K562 (cell line): ENCODE measurements around the gene KCP. TPM values are rescaled to one million over a fixed set of nuclear protein-coding genes. Genes with fewer than 3 reads are reported as not detected.

Experiments used
- CHD2 ChIP-seq: IDR thresholded peaks from 2 replicates; pipeline ENCODE4 v1.6.1; 2011; ENCODE audit warnings: low read depth, low read length
- HEY1 ChIP-seq: fragments of 250-450 bp; sonication (Bioruptor Pico); IDR thresholded peaks from 2 replicates; pipeline ENCODE4 v1.5.0; 2020; ENCODE audit warnings: mild to moderate bottlenecking, moderate library complexity, borderline replicate concordance
- KAT7 ChIP-seq: sonication (generic); formaldehyde crosslinking; IDR thresholded peaks from 2 replicates; pipeline ENCODE4 v1.8.0; 2022; ENCODE audit warnings: missing genetic modification reagents, mild to moderate bottlenecking, borderline replicate concordance
- MECOM ChIP-seq: fragments of 250-450 bp; sonication (Bioruptor Pico); IDR thresholded peaks from 2 replicates; pipeline ENCODE4 v1.8.0; 2022; ENCODE audit warnings: inconsistent platforms
- NCOA2 ChIP-seq, 2 experiments: fragments of 450-650 bp; IDR thresholded peaks; 2 replicates each; pipeline ENCODE4 v1.6.1; 2018; ENCODE audit warnings: mild to moderate bottlenecking in 2 of 2, moderate library complexity in 1 of 2; ENCODE audit not compliant: partially characterized antibody in 2 of 2
- NCOA4 ChIP-seq: fragments of 450-650 bp; IDR thresholded peaks from 2 replicates; pipeline ENCODE4 v1.6.1; 2018; ENCODE audit warnings: mild to moderate bottlenecking; ENCODE audit not compliant: partially characterized antibody
- NFIX ChIP-seq: fragments of 250-450 bp; sonication (Bioruptor Pico); IDR thresholded peaks from 2 replicates; pipeline ENCODE4 v1.4.0; 2020; ENCODE audit warnings: low read depth, mild to moderate bottlenecking, moderate library complexity
- POLR2A ChIP-seq: fragments of 450-650 bp; conservative IDR thresholded peaks from 2 replicates; pipeline ENCODE4 v1.6.1; 2016
- PRMT5 ChIP-seq: sonication (generic); formaldehyde crosslinking; IDR thresholded peaks from 2 replicates; pipeline ENCODE4 v1.5.0; 2020; ENCODE audit warnings: missing genetic modification reagents
- SFPQ ChIP-seq: fragments of 200-400 bp; formaldehyde crosslinking; IDR thresholded peaks from 2 replicates; pipeline ENCODE4 v1.6.1; 2017; ENCODE audit warnings: mild to moderate bottlenecking, low read depth, low read length, moderate library complexity
- SMARCE1 ChIP-seq: fragments of 450-650 bp; IDR thresholded peaks from 2 replicates; pipeline ENCODE4 v1.7.1; 2016; ENCODE audit warnings: mild to moderate bottlenecking
- TEAD1 ChIP-seq, 2 experiments: fragments of 450-650 bp in 1 of 2; sonication (generic) in 1 of 2; formaldehyde crosslinking; IDR thresholded peaks; 2 replicates each; pipeline versions ENCODE4 v1.4.0 to v1.8.0; 2020 to 2022; ENCODE audit warnings: mild to moderate bottlenecking in 2 of 2, missing genetic modification reagents in 1 of 2
- TEAD4 ChIP-seq, 2 experiments: sonication (generic) in 1 of 2; formaldehyde crosslinking in 1 of 2; IDR thresholded peaks; 2 replicates each; pipeline versions ENCODE4 v1.6.1 to v1.8.0; 2012 to 2022; ENCODE audit warnings: borderline replicate concordance in 1 of 2, inconsistent platforms in 1 of 2, low read length in 1 of 2, mild to moderate bottlenecking in 1 of 2, missing genetic modification reagents in 1 of 2
- U2AF1 ChIP-seq: fragments of 200-400 bp; formaldehyde crosslinking; optimal IDR thresholded peaks from 2 replicates; pipeline ENCODE3; 2017; ENCODE audit warnings: mild to moderate bottlenecking, low read depth, low read length, moderate library complexity
- ZC3H11A ChIP-seq: IDR thresholded peaks from 2 replicates; pipeline ENCODE4 v1.6.1; 2012; ENCODE audit warnings: low read depth, low read length, improper control_type of control experiment
- polyA plus RNA-seq, 8 experiments: library from polyadenylated mRNA; depleted of rRNA in 4 of 8; stranded (reverse) in 5 of 8; unstranded in 3 of 8; fragments of >200 nt; fragmentation: Nextera tagmentation in 2 of 8; fragmentation: Illumina TruSeq in 1 of 8; extraction: Ambion mirVana in 2 of 8; extraction: Trizol in 1 of 8; gene quantifications; 2 replicates each; pipeline versions ENCODE4 v1.2.1 to v1.2.3, GENCODE V29; 2011 to 2014; ENCODE audit warnings: inconsistent platforms in 1 of 8, missing spikeins in 1 of 8
- total RNA-seq, 7 experiments: library from RNA; depleted of rRNA in 6 of 7; stranded (reverse); fragments of >200 nt in 6 of 7; fragmentation: Illumina TruSeq in 2 of 7; extraction: Trizol in 2 of 7; gene quantifications; 2 replicates each; pipeline versions ENCODE4 v1.2.1 to v1.2.3, GENCODE V29; 2011 to 2021; ENCODE audit warnings: low replicate concordance in 1 of 7

Gene KCP
- total and polyA plus RNA-seq, 9 of the 15 experiments (the other 6 are each of a cell fraction or from before 2014, with no cell fraction given), result 0.06 to 0.17 (median 0.12) TPM; not detected in 3

GRCh38 chr7:128863433-128863989, 47.0 kb downstream of the KCP start (continued):
- TF ChIP-seq POLR2A (no peak), NCOA4 (no peak), SMARCE1 (0 out of 2 replicates have a peak, but pooled peaks have one; percentile 8), PRMT5 (no peak), TEAD1 (CRISPR knock-in tag; IDR thresholded peaks at IDR 0.05) (no peak; a peak in 1 of 4 replicates), SFPQ (no peak), ZC3H11A (no peak), TEAD4 (IDR thresholded peaks at IDR 0.05; ENCODE audit: low read length) (0 out of 2 replicates have a peak, but pooled peaks have one; percentile 22), TEAD4 (CRISPR knock-in tag; IDR thresholded peaks at IDR 0.05; ENCODE audit: borderline replicate concordance) (no peak), NFIX (CRISPR knock-in tag) (no peak), CHD2 (no peak), MECOM (CRISPR knock-in tag) (no peak), HEY1 (CRISPR knock-in tag) (no peak), U2AF1 (no peak), NCOA2 (IDR thresholded peaks at IDR 0.05; ENCODE audit: partially characterized antibody in 2 of 2) (no peak), KAT7 (CRISPR knock-in tag) (peak; percentile 88)
